Nephron progenitor cell (in vitro differentiated cells): ENCODE results near the gene WDR86.

Experiments
- DNase-seq: peaks from one replicate; pipeline ENCODE4 v3.0.0; 2021
- H3K27ac Mint-ChIP-seq: 2 replicates; pipeline ENCODE4 v1.8.0; 2021; ENCODE audit warnings: mild to moderate bottlenecking, moderate library complexity, mixed read lengths
- H3K27me3 Mint-ChIP-seq: 2 replicates; pipeline ENCODE4 v1.8.0; 2021; ENCODE audit warnings: mild to moderate bottlenecking, low read depth, mixed read lengths; ENCODE audit not compliant: poor library complexity
- H3K36me3 Mint-ChIP-seq: 2 replicates; pipeline ENCODE4 v1.8.0; 2021; ENCODE audit warnings: low read depth, mixed read lengths
- H3K4me1 Mint-ChIP-seq: 2 replicates; pipeline ENCODE4 v1.8.0; 2021; ENCODE audit warnings: mixed read lengths
- H3K4me3 Mint-ChIP-seq: 2 replicates; pipeline ENCODE4 v1.8.0; 2021; ENCODE audit warnings: mild to moderate bottlenecking, moderate library complexity, mixed read lengths
- H3K9me3 Mint-ChIP-seq: 2 replicates; pipeline ENCODE4 v1.8.0; 2021; ENCODE audit warnings: mild to moderate bottlenecking, moderate library complexity, mixed read lengths
- TF ChIP-seq, protein P1 (sequence below): fragments of 200-600 bp; sonication (generic); IDR thresholded peaks from 2 replicates; pipeline ENCODE4 v1.5.0; 2021; ENCODE audit warnings: antibody characterized with exemption

The WDR86 gene

DNA sequence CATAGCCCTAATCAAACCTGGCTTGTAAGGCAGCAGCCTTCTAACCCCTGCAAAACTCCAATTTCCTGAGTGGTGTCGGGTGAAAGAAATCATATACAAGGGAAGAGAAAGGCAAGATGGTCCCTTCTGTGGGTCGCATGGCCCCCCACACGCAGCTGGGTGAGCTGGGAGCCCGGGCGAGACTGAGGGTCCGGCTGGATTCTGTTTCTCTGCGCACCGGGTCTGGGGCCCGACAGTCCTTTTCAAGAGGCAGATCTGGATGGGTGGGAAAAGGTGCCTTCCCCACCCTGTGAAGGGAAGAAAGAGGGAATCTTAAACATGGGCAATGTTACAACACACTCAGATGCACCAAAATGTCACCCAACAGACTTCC lies 18.5 kb downstream of the WDR86 start:
- no peak overlapping the region for H3K27ac Mint-ChIP-seq

DNA sequence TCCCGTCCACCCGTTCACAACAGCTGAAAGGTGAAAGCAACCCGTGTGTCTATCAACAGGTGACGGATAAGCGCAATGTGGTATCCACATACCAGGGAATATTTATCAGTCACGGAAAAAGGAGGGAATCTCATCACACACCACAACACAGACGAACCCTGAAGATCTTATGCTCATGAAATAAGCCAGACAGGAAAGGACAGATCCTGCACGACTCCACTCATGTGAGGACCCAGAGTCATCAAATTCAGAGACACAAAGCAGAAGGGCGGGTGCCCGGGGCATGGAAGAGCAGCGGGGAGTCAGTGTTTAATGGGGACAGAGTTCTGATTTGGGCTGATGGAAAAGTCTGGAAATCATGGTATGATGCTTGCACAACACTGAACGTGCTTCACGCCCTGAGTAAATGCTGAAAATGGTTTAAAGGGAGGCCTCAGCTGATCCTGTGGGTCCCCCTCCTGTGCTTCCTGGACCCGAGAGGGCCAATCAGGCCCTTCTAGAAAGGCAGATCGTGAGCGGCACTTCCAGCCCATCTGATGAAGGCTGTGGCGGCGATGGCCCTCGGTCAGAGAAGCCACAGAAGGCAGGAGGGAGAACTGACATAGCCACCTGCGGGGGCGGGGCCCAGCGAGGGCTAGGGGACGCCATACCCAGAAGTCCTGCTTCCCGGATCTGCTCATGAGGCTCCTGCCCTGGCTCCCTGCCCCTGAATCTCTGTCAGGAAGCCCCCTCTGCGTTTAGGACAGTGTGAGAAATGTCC lies 19.1 kb downstream of the WDR86 start:
- no peak overlapping the region for H3K4me3 Mint-ChIP-seq
- DNase-seq: no peak
- no peak overlapping the region for H3K27ac Mint-ChIP-seq
- H3K4me1 Mint-ChIP-seq: peaks cover 43% of the 10 kb centered on the region
- H3K27me3 Mint-ChIP-seq: peaks cover 8% of the 10 kb centered on the region
- H3K9me3 Mint-ChIP-seq: no peaks in the 10 kb centered on the region
- TF ChIP-seq, protein P1, sequence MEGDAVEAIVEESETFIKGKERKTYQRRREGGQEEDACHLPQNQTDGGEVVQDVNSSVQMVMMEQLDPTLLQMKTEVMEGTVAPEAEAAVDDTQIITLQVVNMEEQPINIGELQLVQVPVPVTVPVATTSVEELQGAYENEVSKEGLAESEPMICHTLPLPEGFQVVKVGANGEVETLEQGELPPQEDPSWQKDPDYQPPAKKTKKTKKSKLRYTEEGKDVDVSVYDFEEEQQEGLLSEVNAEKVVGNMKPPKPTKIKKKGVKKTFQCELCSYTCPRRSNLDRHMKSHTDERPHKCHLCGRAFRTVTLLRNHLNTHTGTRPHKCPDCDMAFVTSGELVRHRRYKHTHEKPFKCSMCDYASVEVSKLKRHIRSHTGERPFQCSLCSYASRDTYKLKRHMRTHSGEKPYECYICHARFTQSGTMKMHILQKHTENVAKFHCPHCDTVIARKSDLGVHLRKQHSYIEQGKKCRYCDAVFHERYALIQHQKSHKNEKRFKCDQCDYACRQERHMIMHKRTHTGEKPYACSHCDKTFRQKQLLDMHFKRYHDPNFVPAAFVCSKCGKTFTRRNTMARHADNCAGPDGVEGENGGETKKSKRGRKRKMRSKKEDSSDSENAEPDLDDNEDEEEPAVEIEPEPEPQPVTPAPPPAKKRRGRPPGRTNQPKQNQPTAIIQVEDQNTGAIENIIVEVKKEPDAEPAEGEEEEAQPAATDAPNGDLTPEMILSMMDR: no peak
- peaks cover 38% of the 10 kb centered on the region for H3K36me3 Mint-ChIP-seq

More for the DNA sequence above, 18.5 kb downstream of the WDR86 start:
- DNase-seq: no peak
- peaks cover 43% of the 10 kb centered on the region for H3K4me1 Mint-ChIP-seq
- no peak overlapping the region for H3K4me3 Mint-ChIP-seq
- H3K36me3 Mint-ChIP-seq: peaks cover 38% of the 10 kb centered on the region
- TF ChIP-seq, protein P1: no peak
- H3K9me3 Mint-ChIP-seq: no peaks in the 10 kb centered on the region
- peaks cover 5% of the 10 kb centered on the region for H3K27me3 Mint-ChIP-seq

DNA sequence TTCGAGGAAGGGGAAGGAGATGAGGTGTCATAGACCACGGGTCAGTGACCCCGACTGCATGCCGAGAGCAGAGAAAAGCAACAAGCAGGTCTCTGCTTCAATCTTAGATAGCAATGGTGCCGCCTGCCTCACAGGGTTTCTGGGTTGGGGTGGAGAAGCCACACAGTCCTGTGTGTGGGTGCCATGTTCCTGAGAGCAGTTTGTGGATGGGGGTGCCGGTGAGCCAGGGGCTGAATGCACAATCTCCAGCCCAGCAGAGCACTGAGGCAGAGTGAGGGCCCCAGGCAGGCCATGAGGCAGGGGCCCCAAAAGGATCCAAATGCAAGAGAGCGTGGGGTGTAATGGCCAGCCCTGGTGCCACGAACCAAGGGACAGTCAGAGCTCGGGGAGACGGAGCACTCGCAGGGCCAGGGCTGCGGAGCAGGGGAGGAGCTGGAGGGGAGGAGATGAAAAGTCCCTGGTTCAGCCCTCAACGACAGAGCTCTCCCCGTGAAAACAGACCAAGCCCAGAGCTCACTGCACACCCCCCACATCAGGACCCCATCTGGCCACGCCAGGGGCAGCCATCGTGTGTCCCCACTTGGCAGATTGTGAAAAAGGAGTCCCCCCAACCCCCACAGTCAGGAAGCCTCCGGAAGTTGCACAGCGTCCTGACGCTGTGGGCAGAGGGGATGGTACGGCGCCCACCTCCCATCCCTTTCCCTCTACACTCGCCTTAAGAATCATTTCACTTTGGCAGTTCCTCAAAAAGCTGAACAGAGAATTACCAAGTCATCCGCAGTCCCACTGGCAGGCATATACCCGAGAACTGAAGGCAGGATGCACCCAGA lies 19.9 kb downstream of the WDR86 start:
- TF ChIP-seq, protein P1: no peak
- no peak overlapping the region for H3K27ac Mint-ChIP-seq

DNA sequence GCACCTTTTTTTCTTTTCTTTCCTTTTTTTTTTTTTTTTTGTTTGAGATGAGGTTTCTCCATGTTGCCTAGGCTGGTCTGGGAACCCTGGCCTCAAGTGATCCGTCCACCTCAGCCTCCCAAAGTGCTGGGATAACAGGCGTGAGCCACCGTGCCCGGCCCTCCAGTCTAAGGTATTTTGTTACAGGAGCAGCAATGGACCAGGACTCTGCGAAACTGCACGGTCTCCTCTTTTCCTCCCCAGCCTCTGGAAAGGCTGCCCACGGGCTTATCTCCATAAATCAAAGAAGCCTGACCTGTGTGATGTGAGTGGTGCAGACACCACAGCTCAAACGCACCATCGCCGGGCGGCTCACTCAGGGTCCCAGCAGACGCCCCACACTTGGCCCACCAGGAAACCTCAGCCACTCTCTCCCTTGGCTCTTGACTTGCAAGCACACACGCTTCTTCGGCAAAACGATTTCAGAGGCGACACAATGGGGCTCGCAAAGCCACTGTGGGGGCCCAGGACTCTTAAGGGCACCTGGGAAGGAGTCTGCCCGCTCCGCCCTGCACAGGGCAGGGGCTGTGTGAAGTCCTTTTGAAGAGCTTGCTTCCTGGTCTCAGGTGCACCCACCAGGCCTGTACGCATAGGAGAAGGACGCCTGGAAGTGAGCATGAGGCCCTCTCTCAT lies 20.6 kb downstream of the WDR86 start:
- H3K4me3 Mint-ChIP-seq: peak overlapping the region; percentile 38
- TF ChIP-seq, protein P1: no peak
- peaks cover 42% of the 10 kb centered on the region for H3K36me3 Mint-ChIP-seq
- H3K27me3 Mint-ChIP-seq: peaks cover 18% of the 10 kb centered on the region
- DNase-seq: no peak
- peaks cover 43% of the 10 kb centered on the region for H3K4me1 Mint-ChIP-seq
- no peak overlapping the region for H3K27ac Mint-ChIP-seq
- H3K9me3 Mint-ChIP-seq: peaks cover 2% of the 10 kb centered on the region

More for the DNA sequence above, 19.9 kb downstream of the WDR86 start:
- Mint-ChIP-seq H3K9me3 (no peaks in the 10 kb centered on the region), H3K36me3 (peaks cover 34% of the 10 kb centered on the region), H3K4me1 (peaks cover 43% of the 10 kb centered on the region), H3K4me3 (no peak overlapping the region), H3K27me3 (peaks cover 10% of the 10 kb centered on the region)
- no peak for DNase-seq

DNA sequence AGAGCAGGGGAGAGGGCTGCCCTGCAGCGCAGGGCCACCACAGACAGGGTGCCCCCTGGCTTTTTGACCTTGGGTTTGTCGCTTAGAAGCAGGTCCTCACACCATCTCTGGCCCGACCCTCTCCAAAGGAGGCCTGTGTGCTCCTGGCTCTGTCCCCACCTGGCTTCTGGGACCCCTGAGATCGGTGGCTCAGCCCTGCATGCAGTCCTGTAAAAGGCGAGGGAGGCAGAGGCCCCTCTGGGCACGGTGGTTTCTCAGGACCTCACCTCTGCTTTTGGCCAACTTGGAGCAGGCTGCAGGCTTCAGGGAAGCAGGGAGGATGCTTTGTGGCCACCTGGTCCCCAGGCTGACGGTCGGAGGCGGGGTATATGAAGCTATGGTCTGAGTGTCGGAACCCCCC lies 21.4 kb downstream of the WDR86 start:
- Mint-ChIP-seq H3K27me3 (peaks cover 23% of the 10 kb centered on the region), H3K9me3 (peaks cover 3% of the 10 kb centered on the region), H3K36me3 (peaks cover 50% of the 10 kb centered on the region), H3K27ac (no peak overlapping the region), H3K4me3 (no peak overlapping the region), H3K4me1 (peaks cover 37% of the 10 kb centered on the region)
- no peak for DNase-seq
- TF ChIP-seq, protein P1: no peak
